Epithelial cell of prostate (primary cell): Measurements from ENCODE around the gene NCAM1.

Experiments used
- DNase-seq: peaks from one replicate; pipeline ENCODE4 v3.0.0-alpha.2; 2011; ENCODE audit warnings: low read depth, low spot score
- H3K27ac ChIP-seq: fragments of 450-650 bp; 2 replicates; pipeline ENCODE4 v1.5.1; 2017; ENCODE audit warnings: mild to moderate bottlenecking

The NCAM1 gene

DNA sequence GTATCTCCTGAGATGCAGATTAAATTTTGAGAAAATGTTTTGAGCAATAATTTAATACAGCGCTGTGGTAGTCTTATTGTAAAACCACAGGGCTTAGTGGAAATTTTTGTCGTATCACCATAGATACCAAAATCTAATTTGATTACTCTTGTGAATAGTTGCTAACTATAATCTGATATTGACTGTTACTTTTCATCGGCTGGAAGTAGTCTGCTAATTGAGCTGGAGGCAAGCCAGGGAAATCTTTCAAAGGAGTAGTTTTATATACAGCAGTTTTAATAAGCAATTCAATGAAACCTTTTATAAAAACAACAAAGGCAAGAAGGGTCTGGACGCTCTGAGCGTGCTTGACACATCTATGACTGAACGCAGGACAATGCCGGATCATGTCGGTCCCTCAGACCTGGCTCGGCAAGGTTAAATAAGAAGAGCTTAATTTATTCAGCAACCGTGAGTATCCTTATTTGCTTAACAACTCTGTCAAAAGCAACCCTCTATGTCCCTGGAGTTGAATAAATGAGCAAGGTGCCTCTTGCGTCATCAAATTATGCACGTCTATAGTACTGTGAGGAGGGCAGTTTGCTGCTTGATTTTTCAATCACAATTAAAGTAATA is 121.2 kb downstream of the NCAM1 start:
- no peak for DNase-seq

DNA sequence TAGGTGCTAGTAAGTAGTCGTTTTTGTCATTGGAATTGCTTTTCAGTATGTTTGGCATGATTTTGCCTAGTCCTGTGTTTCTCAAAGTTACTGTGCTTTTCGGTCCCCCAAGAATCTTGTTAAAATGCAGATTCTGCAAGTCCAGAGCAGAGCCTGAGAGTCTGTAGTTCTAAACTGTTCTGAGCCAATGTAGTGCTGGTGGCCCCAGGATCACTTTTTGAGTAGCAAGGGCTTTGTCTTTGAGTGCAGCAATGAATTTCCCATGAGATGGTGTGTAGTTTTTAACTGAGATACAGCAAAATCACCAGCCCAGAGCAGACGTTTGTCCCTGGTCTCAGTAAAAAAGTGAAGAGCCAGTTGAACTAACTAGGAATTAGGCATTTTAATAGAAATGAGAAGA is 122.4 kb downstream of the NCAM1 start:
- no peak overlapping the region for H3K27ac ChIP-seq
- no peak for DNase-seq

More for the DNA sequence above, 121.2 kb downstream of the NCAM1 start:
- H3K27ac ChIP-seq: no peak overlapping the region

DNA sequence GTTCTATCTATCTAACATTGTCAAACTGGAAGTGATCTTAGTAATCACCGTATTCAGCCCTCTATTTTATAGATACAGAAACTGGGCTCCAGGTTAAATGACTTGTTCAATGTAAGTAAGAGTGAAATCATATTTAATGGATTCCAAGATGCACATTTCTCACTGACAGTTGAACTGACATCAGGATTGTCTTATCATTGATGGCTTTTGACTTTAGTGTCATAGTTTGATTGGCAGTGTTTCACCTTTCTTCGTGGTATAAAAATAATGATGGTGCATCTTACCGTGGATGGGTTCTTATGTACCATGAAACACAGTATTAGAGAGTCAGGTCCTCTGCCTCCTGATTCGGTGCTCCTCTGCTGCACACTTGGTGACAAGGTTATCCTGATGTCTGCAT is 123.1 kb downstream of the NCAM1 start:
- DNase-seq: no peak
- no peak overlapping the region for H3K27ac ChIP-seq

DNA sequence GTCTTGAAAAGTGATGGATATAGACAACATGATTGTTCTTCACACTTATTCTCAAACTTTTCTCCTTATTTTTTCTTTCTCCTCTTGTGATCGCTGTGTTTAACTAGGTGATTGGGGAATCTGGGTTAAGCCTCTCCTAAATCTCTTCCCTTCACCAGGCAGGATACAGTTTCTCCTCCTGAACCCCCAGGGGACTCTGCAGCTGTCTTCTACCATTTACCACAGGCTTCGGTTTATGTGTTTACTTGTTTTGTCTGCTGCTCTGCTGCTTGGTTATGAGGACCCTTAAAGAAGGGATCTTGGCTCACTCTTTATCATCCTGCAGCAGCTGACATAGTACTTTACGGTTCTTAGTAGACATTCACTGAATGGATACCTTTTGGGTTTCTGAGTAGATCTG is 124.2 kb downstream of the NCAM1 start:
- DNase-seq: no peak

DNA sequence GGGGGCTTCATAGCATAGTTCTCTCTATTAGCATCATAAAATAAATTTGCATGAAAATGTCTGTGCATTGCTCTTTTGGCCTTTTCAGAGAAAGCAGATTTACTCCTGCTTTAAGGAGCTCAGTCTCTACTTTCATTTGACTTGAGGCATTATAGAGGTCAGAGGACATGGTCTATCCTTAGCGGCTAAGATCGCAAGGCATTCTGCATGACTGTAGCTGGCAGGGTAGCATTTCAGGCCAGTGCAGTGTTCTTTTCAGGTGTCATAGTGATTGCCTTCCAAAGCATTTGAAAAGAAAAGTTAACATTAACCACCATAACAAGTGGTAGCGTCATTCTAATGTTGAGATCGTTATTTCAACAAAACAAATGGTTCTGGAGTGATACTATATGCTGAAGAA is 126.5 kb downstream of the NCAM1 start:
- no peak overlapping the region for H3K27ac ChIP-seq
- DNase-seq: no peak

More for the DNA sequence above, 124.2 kb downstream of the NCAM1 start:
- no peak overlapping the region for H3K27ac ChIP-seq

DNA sequence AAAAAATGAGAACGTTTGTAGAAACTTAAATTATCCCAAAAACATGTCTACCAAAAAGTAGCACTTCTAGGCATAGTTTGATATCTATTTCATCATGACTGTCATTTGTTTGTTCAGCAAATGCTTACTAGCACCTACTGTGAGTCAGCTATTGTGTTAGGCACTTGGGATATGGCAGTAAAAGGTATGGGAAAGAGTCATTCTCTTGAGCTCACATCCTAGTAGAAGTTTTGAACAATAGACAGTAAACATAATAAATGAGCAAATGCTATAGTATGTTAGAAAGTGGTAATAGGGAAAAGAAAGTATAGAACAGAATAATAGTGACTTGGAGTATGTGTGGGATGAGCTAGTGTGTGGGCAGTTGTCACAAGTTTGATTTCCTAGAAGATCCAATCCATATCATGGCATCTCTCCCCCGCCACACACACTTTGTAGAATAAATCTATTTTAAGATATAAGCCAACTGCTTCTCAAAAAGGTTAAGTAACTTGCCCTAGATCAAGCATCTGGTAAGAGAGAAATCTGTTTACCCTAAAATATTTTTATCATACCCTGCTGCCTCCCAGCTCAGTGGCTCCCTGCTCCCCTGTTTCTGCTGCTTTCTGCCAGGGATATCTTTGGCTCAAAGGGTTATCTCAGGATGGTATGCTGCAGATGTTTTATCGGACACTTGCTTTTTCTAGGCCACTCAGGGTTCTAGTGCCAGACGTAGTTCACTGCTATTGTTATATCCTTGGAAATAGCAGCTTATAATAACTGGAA is 129.7 kb downstream of the NCAM1 start:
- no peak overlapping the region for H3K27ac ChIP-seq
- DNase-seq: no peak

GRCh38 chr11:113091481-113091780 is 130.2 kb downstream of the NCAM1 start:
- no peak for DNase-seq
- no peak overlapping the region for H3K27ac ChIP-seq

GRCh38 chr11:113096648-113097047 is 135.4 kb downstream of the NCAM1 start:
- no peak for DNase-seq
- no peak overlapping the region for H3K27ac ChIP-seq

GRCh38 chr11:113103932-113104690 is 142.9 kb downstream of the NCAM1 start:
- no peak for DNase-seq
- H3K27ac ChIP-seq: no peak overlapping the region

- H3K27ac ChIP-seq: no peak overlapping the region
- DNase-seq: no peak
Measured at GRCh38 chr11:113104691-113105251, 143.6 kb downstream of the NCAM1 start.

DNA sequence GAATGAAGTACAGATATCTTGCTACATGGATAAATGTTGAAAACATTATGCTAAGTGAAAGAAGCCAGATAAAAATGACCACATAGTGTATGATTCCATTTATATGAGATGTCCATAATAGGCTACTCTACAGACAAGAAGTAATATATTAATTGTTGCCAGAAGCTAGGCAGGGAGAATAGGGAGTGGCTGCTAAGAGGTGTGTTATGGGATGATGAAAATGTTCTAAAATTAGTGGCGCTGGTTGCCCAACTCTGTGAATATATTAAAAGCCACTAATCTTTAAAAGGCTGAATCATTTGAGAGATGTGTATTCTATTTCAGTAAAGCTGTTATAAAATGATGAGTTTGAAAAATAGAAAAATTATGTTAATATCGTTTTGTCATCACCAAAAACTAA is 144.4 kb downstream of the NCAM1 start:
- no peak overlapping the region for H3K27ac ChIP-seq

DNA sequence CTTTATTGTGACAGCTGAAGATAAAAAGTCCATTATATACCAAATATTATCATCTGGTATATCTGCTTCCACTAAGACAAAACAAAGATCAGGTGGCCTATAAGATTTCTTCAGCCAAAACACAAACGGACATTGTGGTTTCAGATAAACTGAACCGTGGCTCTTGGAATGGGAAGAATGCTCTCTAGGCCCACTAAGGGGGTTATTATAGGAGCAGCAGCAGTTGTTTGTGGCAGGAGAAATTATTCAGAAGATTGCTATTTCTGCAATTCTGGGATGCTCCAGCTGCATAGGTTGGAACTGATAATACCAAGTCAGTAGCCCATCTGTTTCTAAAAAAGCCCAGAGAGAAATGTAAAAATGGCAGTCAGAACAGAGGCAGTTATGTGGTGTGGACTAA is 145.3 kb downstream of the NCAM1 start:
- no peak for DNase-seq
- no peak overlapping the region for H3K27ac ChIP-seq

More for the DNA sequence above, 144.4 kb downstream of the NCAM1 start:
- DNase-seq: no peak

DNA sequence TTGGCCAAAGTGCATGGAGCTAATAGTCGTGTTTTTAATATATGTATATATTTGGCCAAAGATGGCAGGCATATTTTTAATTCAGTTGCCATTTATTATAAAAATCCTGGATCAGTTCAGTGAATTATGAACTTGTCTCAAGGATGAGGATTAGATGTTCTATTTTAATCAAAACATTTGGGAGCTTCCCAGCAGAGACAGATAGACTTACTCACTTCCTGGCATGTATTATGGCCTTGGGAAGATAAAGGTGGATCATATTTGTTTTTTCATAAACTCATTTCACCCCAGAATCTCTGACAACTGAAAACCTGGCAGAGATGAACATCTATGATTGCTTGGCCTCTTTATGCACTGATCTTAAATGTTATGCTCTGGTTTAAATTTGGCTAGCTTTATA is 148.8 kb downstream of the NCAM1 start:
- no peak for DNase-seq

DNA sequence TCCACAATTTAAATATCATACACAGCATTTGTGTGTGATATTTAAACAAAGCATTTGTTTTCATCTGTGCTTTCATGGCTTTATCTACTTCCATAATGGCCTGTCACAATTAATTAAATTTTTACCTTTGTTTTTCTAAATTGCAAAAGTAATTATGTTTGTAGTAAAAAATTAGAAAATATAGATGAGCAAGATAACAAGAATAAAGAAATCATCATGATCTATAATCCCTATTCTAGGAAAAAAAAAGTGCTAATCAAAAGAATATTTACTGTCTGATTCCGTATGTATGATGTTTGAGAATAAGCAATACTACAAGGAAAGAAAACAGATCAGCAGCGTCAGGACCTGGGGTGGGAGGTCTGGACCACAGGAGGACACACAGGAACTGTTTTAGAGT is 149.9 kb downstream of the NCAM1 start:
- H3K27ac ChIP-seq: no peak overlapping the region
- no peak for DNase-seq

More for the DNA sequence above, 148.8 kb downstream of the NCAM1 start:
- no peak overlapping the region for H3K27ac ChIP-seq

GRCh38 chr11:113112307-113112706 is 151.1 kb downstream of the NCAM1 start:
- no peak overlapping the region for H3K27ac ChIP-seq
- no peak for DNase-seq

GRCh38 chr11:113113801-113114704 is 152.8 kb downstream of the NCAM1 start:
- DNase-seq: no peak
- H3K27ac ChIP-seq: no peak overlapping the region

DNA sequence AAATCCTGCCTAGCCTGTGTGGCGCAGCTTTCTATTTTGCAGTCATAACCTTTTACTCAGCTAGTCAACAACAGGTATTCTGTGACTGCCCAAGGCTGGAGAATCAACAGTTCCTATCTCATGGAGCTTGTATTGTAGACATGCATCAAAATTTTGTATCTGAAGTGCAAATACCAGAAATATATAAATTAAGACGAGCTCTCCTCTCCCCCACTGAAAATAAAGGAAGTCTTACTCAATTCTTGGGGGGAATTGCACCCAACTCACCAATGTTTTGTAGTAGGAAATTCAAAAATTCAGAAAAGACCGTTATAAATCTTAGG is 153.4 kb downstream of the NCAM1 start:
- DNase-seq: no peak
- no peak overlapping the region for H3K27ac ChIP-seq

DNA sequence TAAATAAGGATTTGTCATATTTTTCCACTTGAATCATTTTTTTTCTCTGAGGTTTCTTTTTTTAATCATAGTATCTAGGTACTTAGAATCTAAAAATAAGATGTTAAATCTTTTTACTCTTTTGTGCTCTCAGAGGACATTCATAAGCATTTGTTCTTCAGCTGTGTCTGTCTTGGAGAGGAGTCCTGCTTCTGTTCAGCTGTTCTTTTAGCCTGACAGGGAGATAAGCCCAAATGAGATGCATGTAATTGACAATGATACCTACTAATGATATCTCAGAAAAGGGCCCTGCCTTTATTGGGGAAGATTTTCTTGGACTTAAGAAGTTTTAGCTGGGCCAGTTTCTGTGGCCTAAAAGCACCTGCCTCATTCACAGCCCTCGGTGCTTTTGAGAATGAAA is 156.9 kb downstream of the NCAM1 start:
- DNase-seq: no peak
- no peak overlapping the region for H3K27ac ChIP-seq

GRCh38 chr11:113119074-113119473 is 157.9 kb downstream of the NCAM1 start:
- no peak for DNase-seq
- H3K27ac ChIP-seq: no peak overlapping the region
